ENCODE measurements around the gene ST6GALNAC2.
"Not testable (repeated sequence)": the region's sequence is repeated elsewhere in the genome, so short reads cannot be mapped to it uniquely, and the experiment has no call there.

Gene ST6GALNAC2

GRCh38 chr17:76585649-76586593, at the start of gene ST6GALNAC2:
Gene ST6GALNAC2, minus strand, starts transcription at chr17:76585860. Its CDS starts 52 bp downstream, at chr17:76585808.
- DNase-seq (ENCODE audit: low spot score): peak; percentile 76

- DNase-seq (ENCODE audit: low spot score): peak; percentile 44
Measured at GRCh38 chr17:76635039-76635438, 49.4 kb upstream of the ST6GALNAC2 start.

GRCh38 chr17:76633628-76634328, 48.1 kb upstream of the ST6GALNAC2 start:
- no peak for DNase-seq (ENCODE audit: low spot score)

- DNase-seq (ENCODE audit: low spot score): peak; percentile 43
Measured at GRCh38 chr17:76631821-76632565, 46.3 kb upstream of the ST6GALNAC2 start.

GRCh38 chr17:76630151-76630550, 44.5 kb upstream of the ST6GALNAC2 start:
- no peak for DNase-seq (ENCODE audit: low spot score)

GRCh38 chr17:76627510-76627909, 41.9 kb upstream of the ST6GALNAC2 start:
- no peak for DNase-seq (ENCODE audit: low spot score)

- no peak for DNase-seq (ENCODE audit: low spot score)
Measured at GRCh38 chr17:76626442-76626841, 40.8 kb upstream of the ST6GALNAC2 start.

- no peak for DNase-seq (ENCODE audit: low spot score)
Measured at GRCh38 chr17:76625496-76625895, 39.8 kb upstream of the ST6GALNAC2 start.

- peak; percentile 91 for DNase-seq (ENCODE audit: low spot score)
Measured at GRCh38 chr17:76623271-76624146, 37.8 kb upstream of the ST6GALNAC2 start.

- DNase-seq (ENCODE audit: low spot score): no peak
Measured at GRCh38 chr17:76617838-76618237, 32.2 kb upstream of the ST6GALNAC2 start.

GRCh38 chr17:76614912-76615617, 29.4 kb upstream of the ST6GALNAC2 start:
- DNase-seq (ENCODE audit: low spot score): no peak

GRCh38 chr17:76614064-76614759, 28.6 kb upstream of the ST6GALNAC2 start:
- DNase-seq (ENCODE audit: low spot score): not testable (repeated sequence)

GRCh38 chr17:76612977-76613851, 27.6 kb upstream of the ST6GALNAC2 start:
- DNase-seq (ENCODE audit: low spot score): no peak

GRCh38 chr17:76612465-76612864, 26.8 kb upstream of the ST6GALNAC2 start:
- no peak for DNase-seq (ENCODE audit: low spot score)

- DNase-seq (ENCODE audit: low spot score): no peak
Measured at GRCh38 chr17:76611758-76612157, 26.1 kb upstream of the ST6GALNAC2 start.

GRCh38 chr17:76611080-76611749, 25.6 kb upstream of the ST6GALNAC2 start:
- not testable (repeated sequence) for DNase-seq (ENCODE audit: low spot score)

- DNase-seq (ENCODE audit: low spot score): not testable (repeated sequence)
Measured at GRCh38 chr17:76606685-76607084, 21.0 kb upstream of the ST6GALNAC2 start.

- no peak for DNase-seq (ENCODE audit: low spot score)
Measured at GRCh38 chr17:76601065-76601464, 15.4 kb upstream of the ST6GALNAC2 start.
